SK-N-SH treated with all-trans-retinoic acid at 6 μM for 48 hours (cell line): ENCODE results near the gene ILF3.

Source experiments
- ATAC-seq: fragments of 200-7000 bp; cut with Tn5 transposase; 3 replicates; pipeline ENCODE4 v1.9.1; 2020; ENCODE audit warnings: mild to moderate bottlenecking, moderate library complexity
- ARNTL ChIP-seq: fragments of 450-650 bp; formaldehyde crosslinking; IDR thresholded peaks from 2 replicates; pipeline ENCODE4 v1.5.0; 2020; ENCODE audit warnings: low read depth, mild to moderate bottlenecking, moderate library complexity, borderline replicate concordance
- BACH2 ChIP-seq: fragments of 250-450 bp; sonication (Bioruptor Pico); IDR thresholded peaks from 2 replicates; pipeline ENCODE4 v1.9.0; 2021; ENCODE audit warnings: mild to moderate bottlenecking, borderline replicate concordance
- CSDC2 ChIP-seq: fragments of 250-450 bp; sonication (Bioruptor Pico); IDR thresholded peaks from 2 replicates; pipeline ENCODE4 v1.5.0; 2020; ENCODE audit warnings: mild to moderate bottlenecking, moderate library complexity
- ESRRG ChIP-seq: fragments of 250-450 bp; sonication (Bioruptor Pico); IDR thresholded peaks from 2 replicates; pipeline ENCODE4 v1.6.1; 2021; ENCODE audit warnings: mild to moderate bottlenecking
- GLIS3 ChIP-seq: fragments of 250-450 bp; sonication (Bioruptor Pico); IDR thresholded peaks from 2 replicates; pipeline ENCODE4 v1.5.0; 2020; ENCODE audit warnings: mild to moderate bottlenecking, moderate library complexity
- ISL1 ChIP-seq: fragments of 250-450 bp; sonication (Bioruptor Pico); IDR thresholded peaks from 2 replicates; pipeline ENCODE4 v2.1.2; 2022; ENCODE audit warnings: mild to moderate bottlenecking, moderate library complexity
- OSR1 ChIP-seq: fragments of 250-450 bp; sonication (Bioruptor Pico); IDR thresholded peaks from 2 replicates; pipeline ENCODE4 v1.8.0; 2022; ENCODE audit warnings: moderate library complexity, mild to moderate bottlenecking, inconsistent platforms
- PPARA ChIP-seq: fragments of 250-450 bp; sonication (Bioruptor Pico); IDR thresholded peaks from 2 replicates; pipeline ENCODE4 v1.5.0; 2020; ENCODE audit warnings: mild to moderate bottlenecking, borderline replicate concordance
- RARB ChIP-seq: fragments of 250-450 bp; sonication (Bioruptor Pico); IDR thresholded peaks from 2 replicates; pipeline ENCODE4 v1.8.0; 2021; ENCODE audit warnings: mild to moderate bottlenecking, moderate library complexity
- SNAI2 ChIP-seq: fragments of 250-450 bp; sonication (Bioruptor Pico); IDR thresholded peaks from 2 replicates; pipeline ENCODE4 v1.5.0; 2020; ENCODE audit warnings: mild to moderate bottlenecking, moderate library complexity
- TCF4 ChIP-seq: fragments of 250-450 bp; sonication (Bioruptor Pico); IDR thresholded peaks from 2 replicates; pipeline ENCODE4 v1.8.0; 2021; ENCODE audit warnings: mild to moderate bottlenecking, moderate library complexity, borderline replicate concordance
- TOX ChIP-seq: fragments of 250-450 bp; sonication (Bioruptor Pico); IDR thresholded peaks from 2 replicates; pipeline ENCODE4 v1.8.0; 2021; ENCODE audit warnings: mild to moderate bottlenecking, moderate library complexity, borderline replicate concordance
- ZC3H10 ChIP-seq: fragments of 250-450 bp; sonication (Bioruptor Pico); IDR thresholded peaks from 2 replicates; pipeline ENCODE4 v1.5.1; 2021; ENCODE audit warnings: mild to moderate bottlenecking, moderate library complexity
- ZFP3 ChIP-seq: fragments of 250-450 bp; sonication (Bioruptor Pico); IDR thresholded peaks from 2 replicates; pipeline ENCODE4 v1.5.0; 2020; ENCODE audit warnings: mild to moderate bottlenecking, moderate library complexity
- ZFP30 ChIP-seq: fragments of 450-650 bp; formaldehyde crosslinking; IDR thresholded peaks from 2 replicates; pipeline ENCODE4 v1.5.0; 2022; ENCODE audit warnings: mild to moderate bottlenecking, moderate library complexity
- ZNF565 ChIP-seq: fragments of 450-650 bp; formaldehyde crosslinking; conservative IDR thresholded peaks from 2 replicates; pipeline ENCODE4 v1.5.0; 2020; ENCODE audit warnings: low read depth, mild to moderate bottlenecking, moderate library complexity
- ZNF70 ChIP-seq: fragments of 450-650 bp; formaldehyde crosslinking; IDR thresholded peaks from 2 replicates; pipeline ENCODE4 v1.5.0; 2020; ENCODE audit warnings: mild to moderate bottlenecking, moderate library complexity
- ZNF8 ChIP-seq: fragments of 450-650 bp; formaldehyde crosslinking; IDR thresholded peaks from 2 replicates; pipeline ENCODE4 v1.5.0; 2020; ENCODE audit warnings: mild to moderate bottlenecking, moderate library complexity
- TF ChIP-seq, protein P1 (sequence below): fragments of 250-450 bp; sonication (Bioruptor Pico); IDR thresholded peaks from 2 replicates; pipeline ENCODE4 v1.5.1; 2020; ENCODE audit warnings: low read depth, mild to moderate bottlenecking, moderate library complexity
- TF ChIP-seq, protein P2 (sequence below): fragments of 250-450 bp; sonication (Bioruptor Pico); IDR thresholded peaks from 2 replicates; pipeline ENCODE4 v1.8.0; 2020; ENCODE audit warnings: mild to moderate bottlenecking, moderate library complexity, borderline replicate concordance
- TF ChIP-seq, protein P3 (sequence below): fragments of 250-450 bp; sonication (Bioruptor Pico); IDR thresholded peaks from 2 replicates; pipeline ENCODE4 v1.5.0; 2020; ENCODE audit warnings: mild to moderate bottlenecking, moderate library complexity
- TF ChIP-seq, protein P4 (sequence below): fragments of 250-450 bp; sonication (Bioruptor Pico); IDR thresholded peaks from 2 replicates; pipeline ENCODE4 v1.8.0; 2021; ENCODE audit warnings: low read depth, mild to moderate bottlenecking, moderate library complexity, borderline replicate concordance

ILF3 gene

DNA sequence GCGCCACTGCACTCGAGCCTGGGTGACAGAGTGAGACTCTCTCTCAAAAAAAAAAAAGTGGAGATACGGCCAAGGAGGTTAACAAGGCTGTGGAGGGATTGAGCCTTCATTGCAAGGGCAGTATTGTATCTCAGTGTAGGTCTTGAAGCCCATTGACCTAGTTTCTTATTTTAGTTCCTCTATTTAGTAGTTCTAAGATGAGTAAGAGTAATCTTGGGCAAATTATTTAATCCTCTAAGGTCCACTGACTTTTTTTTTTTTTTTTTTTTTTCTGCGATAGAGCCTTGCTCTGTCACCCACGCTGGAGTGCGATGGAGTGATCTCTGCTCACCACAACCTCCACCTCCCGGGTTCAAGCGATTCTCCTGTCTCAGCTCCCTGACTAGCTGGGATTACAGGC is 14.3 kb upstream of the ILF3 start:
- TF ChIP-seq ESRRG (CRISPR knock-in tag) (no peak), ISL1 (no peak), OSR1 (no peak), PPARA (CRISPR knock-in tag) (no peak), SNAI2 (CRISPR knock-in tag) (no peak), ZFP30 (CRISPR knock-in tag) (no peak), ZFP3 (no peak), CSDC2 (no peak), ARNTL (CRISPR knock-in tag) (no peak), GLIS3 (CRISPR knock-in tag) (no peak)
- TF ChIP-seq, protein P1, sequence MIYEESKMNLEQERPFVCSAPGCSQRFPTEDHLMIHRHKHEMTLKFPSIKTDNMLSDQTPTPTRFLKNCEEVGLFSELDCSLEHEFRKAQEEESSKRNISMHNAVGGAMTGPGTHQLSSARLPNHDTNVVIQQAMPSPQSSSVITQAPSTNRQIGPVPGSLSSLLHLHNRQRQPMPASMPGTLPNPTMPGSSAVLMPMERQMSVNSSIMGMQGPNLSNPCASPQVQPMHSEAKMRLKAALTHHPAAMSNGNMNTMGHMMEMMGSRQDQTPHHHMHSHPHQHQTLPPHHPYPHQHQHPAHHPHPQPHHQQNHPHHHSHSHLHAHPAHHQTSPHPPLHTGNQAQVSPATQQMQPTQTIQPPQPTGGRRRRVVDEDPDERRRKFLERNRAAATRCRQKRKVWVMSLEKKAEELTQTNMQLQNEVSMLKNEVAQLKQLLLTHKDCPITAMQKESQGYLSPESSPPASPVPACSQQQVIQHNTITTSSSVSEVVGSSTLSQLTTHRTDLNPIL (CRISPR knock-in tag), result no peak
- TF ChIP-seq, protein P2, sequence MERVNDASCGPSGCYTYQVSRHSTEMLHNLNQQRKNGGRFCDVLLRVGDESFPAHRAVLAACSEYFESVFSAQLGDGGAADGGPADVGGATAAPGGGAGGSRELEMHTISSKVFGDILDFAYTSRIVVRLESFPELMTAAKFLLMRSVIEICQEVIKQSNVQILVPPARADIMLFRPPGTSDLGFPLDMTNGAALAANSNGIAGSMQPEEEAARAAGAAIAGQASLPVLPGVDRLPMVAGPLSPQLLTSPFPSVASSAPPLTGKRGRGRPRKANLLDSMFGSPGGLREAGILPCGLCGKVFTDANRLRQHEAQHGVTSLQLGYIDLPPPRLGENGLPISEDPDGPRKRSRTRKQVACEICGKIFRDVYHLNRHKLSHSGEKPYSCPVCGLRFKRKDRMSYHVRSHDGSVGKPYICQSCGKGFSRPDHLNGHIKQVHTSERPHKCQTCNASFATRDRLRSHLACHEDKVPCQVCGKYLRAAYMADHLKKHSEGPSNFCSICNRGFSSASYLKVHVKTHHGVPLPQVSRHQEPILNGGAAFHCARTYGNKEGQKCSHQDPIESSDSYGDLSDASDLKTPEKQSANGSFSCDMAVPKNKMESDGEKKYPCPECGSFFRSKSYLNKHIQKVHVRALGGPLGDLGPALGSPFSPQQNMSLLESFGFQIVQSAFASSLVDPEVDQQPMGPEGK (CRISPR knock-in tag), result no peak
- TF ChIP-seq, protein P3, sequence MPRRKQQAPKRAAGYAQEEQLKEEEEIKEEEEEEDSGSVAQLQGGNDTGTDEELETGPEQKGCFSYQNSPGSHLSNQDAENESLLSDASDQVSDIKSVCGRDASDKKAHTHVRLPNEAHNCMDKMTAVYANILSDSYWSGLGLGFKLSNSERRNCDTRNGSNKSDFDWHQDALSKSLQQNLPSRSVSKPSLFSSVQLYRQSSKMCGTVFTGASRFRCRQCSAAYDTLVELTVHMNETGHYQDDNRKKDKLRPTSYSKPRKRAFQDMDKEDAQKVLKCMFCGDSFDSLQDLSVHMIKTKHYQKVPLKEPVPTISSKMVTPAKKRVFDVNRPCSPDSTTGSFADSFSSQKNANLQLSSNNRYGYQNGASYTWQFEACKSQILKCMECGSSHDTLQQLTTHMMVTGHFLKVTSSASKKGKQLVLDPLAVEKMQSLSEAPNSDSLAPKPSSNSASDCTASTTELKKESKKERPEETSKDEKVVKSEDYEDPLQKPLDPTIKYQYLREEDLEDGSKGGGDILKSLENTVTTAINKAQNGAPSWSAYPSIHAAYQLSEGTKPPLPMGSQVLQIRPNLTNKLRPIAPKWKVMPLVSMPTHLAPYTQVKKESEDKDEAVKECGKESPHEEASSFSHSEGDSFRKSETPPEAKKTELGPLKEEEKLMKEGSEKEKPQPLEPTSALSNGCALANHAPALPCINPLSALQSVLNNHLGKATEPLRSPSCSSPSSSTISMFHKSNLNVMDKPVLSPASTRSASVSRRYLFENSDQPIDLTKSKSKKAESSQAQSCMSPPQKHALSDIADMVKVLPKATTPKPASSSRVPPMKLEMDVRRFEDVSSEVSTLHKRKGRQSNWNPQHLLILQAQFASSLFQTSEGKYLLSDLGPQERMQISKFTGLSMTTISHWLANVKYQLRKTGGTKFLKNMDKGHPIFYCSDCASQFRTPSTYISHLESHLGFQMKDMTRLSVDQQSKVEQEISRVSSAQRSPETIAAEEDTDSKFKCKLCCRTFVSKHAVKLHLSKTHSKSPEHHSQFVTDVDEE (CRISPR knock-in tag), result no peak
- TF ChIP-seq, protein P4, sequence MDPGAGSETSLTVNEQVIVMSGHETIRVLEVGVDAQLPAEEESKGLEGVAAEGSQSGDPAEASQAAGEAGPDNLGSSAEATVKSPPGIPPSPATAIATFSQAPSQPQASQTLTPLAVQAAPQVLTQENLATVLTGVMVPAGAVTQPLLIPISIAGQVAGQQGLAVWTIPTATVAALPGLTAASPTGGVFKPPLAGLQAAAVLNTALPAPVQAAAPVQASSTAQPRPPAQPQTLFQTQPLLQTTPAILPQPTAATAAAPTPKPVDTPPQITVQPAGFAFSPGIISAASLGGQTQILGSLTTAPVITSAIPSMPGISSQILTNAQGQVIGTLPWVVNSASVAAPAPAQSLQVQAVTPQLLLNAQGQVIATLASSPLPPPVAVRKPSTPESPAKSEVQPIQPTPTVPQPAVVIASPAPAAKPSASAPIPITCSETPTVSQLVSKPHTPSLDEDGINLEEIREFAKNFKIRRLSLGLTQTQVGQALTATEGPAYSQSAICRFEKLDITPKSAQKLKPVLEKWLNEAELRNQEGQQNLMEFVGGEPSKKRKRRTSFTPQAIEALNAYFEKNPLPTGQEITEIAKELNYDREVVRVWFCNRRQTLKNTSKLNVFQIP (CRISPR knock-in tag), result no peak
- no peak for ATAC-seq

DNA sequence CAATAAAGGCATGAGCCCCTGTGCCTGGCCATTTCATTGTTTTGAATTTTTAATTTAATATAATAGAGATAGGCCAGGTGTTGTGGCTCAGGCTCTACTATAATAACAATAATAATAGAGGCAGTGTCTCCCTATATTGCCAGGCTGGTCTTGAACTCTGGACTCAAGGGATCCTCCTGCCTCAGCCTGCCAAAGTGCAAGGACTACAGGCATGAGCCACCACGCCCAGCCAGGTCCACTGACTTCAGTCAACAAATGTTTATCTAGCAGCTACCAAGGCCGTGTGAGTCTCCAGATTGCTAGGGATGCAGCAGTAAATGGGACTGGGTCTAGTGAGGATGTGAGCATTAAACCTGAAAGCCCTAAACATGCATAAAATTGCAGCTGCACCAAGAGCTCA is 13.8 kb upstream of the ILF3 start:
- ATAC-seq, result no peak
- no peak for TF ChIP-seq ARNTL (CRISPR knock-in tag)
- no peak for TF ChIP-seq CSDC2
- TF ChIP-seq PPARA (CRISPR knock-in tag), result no peak
- TF ChIP-seq ZFP3, result no peak
- TF ChIP-seq, protein P1 (CRISPR knock-in tag), result no peak
- TF ChIP-seq ISL1, result no peak
- TF ChIP-seq ZFP30 (CRISPR knock-in tag), result no peak
- TF ChIP-seq ZNF70, result no peak
- no peak for TF ChIP-seq ZC3H10
- no peak for TF ChIP-seq RARB
- TF ChIP-seq, protein P3 (CRISPR knock-in tag), result no peak

DNA sequence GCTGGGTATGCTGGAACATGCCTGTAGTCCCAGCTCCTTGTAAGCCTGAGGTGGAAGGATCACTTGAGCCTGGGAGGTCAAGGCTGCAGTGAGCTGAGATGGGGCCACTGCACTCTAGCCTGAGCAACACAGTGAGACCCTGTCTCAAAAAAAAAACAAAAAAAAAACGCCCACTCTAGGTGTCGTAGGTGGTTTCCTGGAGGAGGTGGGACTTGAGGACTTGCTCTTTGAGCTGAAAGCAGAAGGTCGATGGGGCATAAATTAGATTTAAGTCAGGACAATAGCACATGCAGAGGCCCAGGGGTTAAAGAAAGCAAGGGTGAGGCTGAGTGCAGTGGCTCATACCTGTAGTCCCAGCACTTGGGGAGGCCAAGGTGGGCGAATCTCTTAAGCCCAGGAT is 12.9 kb upstream of the ILF3 start:
- no peak for ATAC-seq
- TF ChIP-seq TOX (no peak), ZNF565 (no peak), ISL1 (no peak), ZFP3 (no peak), ZFP30 (CRISPR knock-in tag) (no peak), OSR1 (no peak), PPARA (CRISPR knock-in tag) (no peak), ZNF70 (no peak), TCF4 (CRISPR knock-in tag) (no peak), ZC3H10 (no peak), SNAI2 (CRISPR knock-in tag) (no peak), ESRRG (CRISPR knock-in tag) (no peak), BACH2 (CRISPR knock-in tag) (no peak), ZNF8 (no peak)
- TF ChIP-seq, protein P4 (CRISPR knock-in tag), result no peak
- TF ChIP-seq, protein P2 (CRISPR knock-in tag), result no peak
